ENCODE results near the gene CYP4A22. TPM values are rescaled to one million over a fixed set of nuclear protein-coding genes. Genes with fewer than 3 reads are reported as not detected.

CYP4A22 gene
- total and polyA plus RNA-seq, 9 of the 15 experiments (the other 6 are each of a cell fraction or from before 2014, with no cell fraction given), result 0.07 TPM; not detected in 8

DNA sequence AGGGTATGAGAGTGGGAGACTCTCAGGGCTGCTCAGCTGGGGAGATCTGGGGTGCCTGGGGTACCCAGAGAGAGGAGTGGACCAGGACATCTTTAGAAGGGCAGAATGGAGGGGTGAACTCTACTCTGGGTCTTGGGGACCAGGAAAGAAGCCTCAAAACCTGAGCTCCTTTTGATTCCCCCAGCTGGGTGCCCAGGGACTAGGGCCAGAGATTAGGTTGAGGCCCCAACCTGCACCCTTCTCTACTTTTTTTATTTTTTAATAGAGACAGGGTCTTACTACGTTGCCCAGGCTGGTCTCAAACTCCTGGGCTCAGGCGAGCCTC is 50.6 kb downstream of the CYP4A22 start:
- FAIRE-seq (no peak), ATAC-seq (no peak), DNase-seq (ENCODE audit: extremely low read depth in 1 of 4, low spot score in 3 of 4) (peak in 1 of 4 experiments; percentile 15)
- Histone ChIP-seq H3K36me3 (ENCODE audit: control insufficient read depth, insufficient read depth, low read length) (no peaks in the 10 kb centered on the region), H3K4me1 (replicated peaks in 1 of 2; ENCODE audit: control insufficient read depth in 2 of 2, insufficient read depth in 2 of 2, low read length in 2 of 2) (peaks cover 40 to 72% of the 10 kb centered on the region in 2 experiments), H3K27me3 (ENCODE audit: control insufficient read depth in 2 of 2, insufficient read depth in 2 of 2, low read length in 2 of 2) (no peaks in the 10 kb centered on the region), H3K79me2 (ENCODE audit: control insufficient read depth, insufficient read depth, low read length) (no peaks in the 10 kb centered on the region), H3K9me3 (replicated peaks; ENCODE audit: control insufficient read depth, insufficient read depth, low read depth, low read length) (no peaks in the 10 kb centered on the region), H3K4me3 (no peak overlapping the region), H3K9me1 (ENCODE audit: control insufficient read depth, insufficient read depth, low read length) (no peaks in the 10 kb centered on the region), H4K20me1 (replicated peaks; ENCODE audit: control insufficient read depth, insufficient read depth, low read length) (no peaks in the 10 kb centered on the region), H2AFZ (ENCODE audit: low read depth, low read length) (no peak overlapping the region), H3K27ac (ENCODE audit: extremely low read depth, low read depth, low read length) (no peak overlapping the region), H3K4me2 (ENCODE audit: insufficient read depth, low read length) (no peak overlapping the region), H3K9ac (ENCODE audit: insufficient read depth in 1 of 2, low read depth in 2 of 2, low read length in 2 of 2) (peak overlapping the region in 1 of 2 experiments; percentile 74; a peak in 1 of 4 replicates)
- ChIA-PET POLR2A (interaction anchor here (0.5 to 1.5 kb wide), 5 partner anchors 9 to 1044 kb away, joined by 3 to 6 read pairs (median 3); no protein-coding TSS in a partner anchor), CTCF (ENCODE audit: low intra/inter-chr PET ratio) (no interaction called here)
- intact Hi-C loops (cut with micrococcal nuclease), result no loop called here
- no TSS peak for BruUV-seq (replicated peaks)
- in situ Hi-C loops (cut with MboI), result loop anchor here (10.0 kb wide), 1 partner anchor 517 kb away; no protein-coding TSS in a partner anchor
- 25% methylated on average over 2 of the region's 2 CpGs for WGBS (ENCODE audit: insufficient coverage, low coverage, missing lambda C conversion rate)
- TF ChIP-seq NFE2L1 (tag; IDR thresholded peaks at IDR 0.05; ENCODE audit: borderline replicate concordance, low read depth), result no peak
- TF ChIP-seq HNRNPLL (IDR thresholded peaks at IDR 0.05; ENCODE audit: low read depth, low read length, poor library complexity, severe bottlenecking), result peak; percentile 5

DNA sequence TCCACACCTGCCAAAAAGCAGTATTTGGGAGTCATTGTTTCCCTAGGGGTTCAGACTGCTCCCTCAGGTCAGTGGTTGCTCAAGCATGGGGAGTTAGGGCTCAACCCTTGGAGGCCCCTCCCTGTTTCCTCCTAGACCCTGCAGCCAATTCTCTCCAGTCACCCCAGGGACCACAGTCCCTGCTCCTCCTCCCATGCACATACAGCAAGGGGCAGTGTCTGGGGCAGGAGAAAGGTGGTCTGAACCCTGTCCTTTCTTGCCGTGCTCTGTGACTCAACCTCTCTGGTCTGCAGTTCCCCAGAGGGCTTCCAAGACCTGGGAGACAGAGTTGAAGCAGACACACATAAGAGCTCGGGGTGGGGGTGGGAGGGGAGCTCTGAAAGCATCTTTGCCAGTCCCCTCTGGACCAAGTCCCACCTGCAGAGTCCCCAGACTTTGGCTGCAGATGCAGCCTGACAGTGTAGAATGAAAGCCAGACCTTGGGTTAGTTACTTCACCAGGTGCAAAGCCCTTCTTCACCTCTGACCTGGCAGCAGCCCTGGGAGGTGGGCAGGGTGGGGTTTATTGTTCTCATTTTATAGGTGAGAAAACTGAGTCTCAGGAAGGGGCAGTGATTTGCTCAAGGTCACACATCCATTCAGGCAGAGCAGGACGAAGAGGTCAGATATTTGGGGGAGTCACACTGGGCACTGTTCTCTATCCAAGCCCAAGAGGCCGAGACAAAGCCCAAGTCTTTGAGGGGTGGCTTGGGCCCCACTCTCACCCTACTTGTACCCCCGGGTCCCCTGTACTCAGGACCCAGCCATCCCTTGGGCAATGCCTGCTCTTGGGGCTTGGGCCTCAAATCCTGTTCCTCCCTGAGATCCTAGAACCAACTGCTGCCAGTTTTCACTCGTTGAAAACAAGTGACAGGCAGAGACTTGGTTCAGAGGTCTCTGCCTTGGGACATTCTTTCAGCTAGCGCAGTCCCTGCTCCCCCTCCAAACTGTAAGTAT is 51.8 kb downstream of the CYP4A22 start:
- H3K27me3 ChIP-seq (ENCODE audit: control insufficient read depth in 2 of 2, insufficient read depth in 2 of 2, low read length in 2 of 2), result no peaks in the 10 kb centered on the region
- WGBS (ENCODE audit: insufficient coverage, low coverage, missing lambda C conversion rate), result 60% methylated on average over 7 of the region's 7 CpGs
- peak overlapping the region; percentile 31 to 87; a peak in 2 of 4 replicates for H3K9ac ChIP-seq (ENCODE audit: insufficient read depth in 1 of 2, low read depth in 2 of 2, low read length in 2 of 2)
- ChIA-PET POLR2A (interaction anchor here (0.8 to 1.7 kb wide), 11 partner anchors 8 to 249 kb away, joined by 3 to 15 read pairs (median 5); partner anchors contain the start of gene FOXD2), CTCF (ENCODE audit: low intra/inter-chr PET ratio) (interaction anchor here (0.6 kb wide), 1 partner anchor 234 kb away, joined by 3 read pairs; no protein-coding TSS in a partner anchor)
- H3K36me3 ChIP-seq (ENCODE audit: control insufficient read depth, insufficient read depth, low read length), result no peaks in the 10 kb centered on the region
- H3K9me3 ChIP-seq (replicated peaks; ENCODE audit: control insufficient read depth, insufficient read depth, low read depth, low read length), result no peaks in the 10 kb centered on the region
- DNase-seq (ENCODE audit: extremely low read depth in 1 of 4, low spot score in 3 of 4) (peak in 2 of 4 experiments; percentile 20 to 30), FAIRE-seq (no peak), ATAC-seq (no peak)
- H3K4me2 ChIP-seq (ENCODE audit: insufficient read depth, low read length), result no peak overlapping the region
- peak overlapping the region; percentile 25 for H2AFZ ChIP-seq (ENCODE audit: low read depth, low read length)
- no peaks in the 10 kb centered on the region for H4K20me1 ChIP-seq (replicated peaks; ENCODE audit: control insufficient read depth, insufficient read depth, low read length)
- H3K4me1 ChIP-seq (replicated peaks in 1 of 2; ENCODE audit: control insufficient read depth in 2 of 2, insufficient read depth in 2 of 2, low read length in 2 of 2), result peaks cover 42 to 71% of the 10 kb centered on the region in 2 experiments
- H3K9me1 ChIP-seq (ENCODE audit: control insufficient read depth, insufficient read depth, low read length), result no peaks in the 10 kb centered on the region
- no TSS peak for BruUV-seq (replicated peaks)
- no peaks in the 10 kb centered on the region for H3K79me2 ChIP-seq (ENCODE audit: control insufficient read depth, insufficient read depth, low read length)
- no peak overlapping the region for H3K27ac ChIP-seq (ENCODE audit: extremely low read depth, low read depth, low read length)
- in situ Hi-C loops (cut with MboI) (loop anchor here (10.0 kb wide), 1 partner anchor 516 kb away; no protein-coding TSS in a partner anchor), intact Hi-C loops (cut with micrococcal nuclease) (no loop called here)
- no peak overlapping the region for H3K4me3 ChIP-seq
- TF ChIP-seq GABPB2 (CRISPR knock-in tag; conservative IDR thresholded peaks at IDR 0.05) (no peak), ZBTB17 (CRISPR knock-in tag; IDR thresholded peaks at IDR 0.05) (no peak), CHD2 (IDR thresholded peaks at IDR 0.05; ENCODE audit: low read depth, low read length) (no peak), ZNF12 (CRISPR knock-in tag; IDR thresholded peaks at IDR 0.05) (no peak)
- TF ChIP-seq, protein P1, sequence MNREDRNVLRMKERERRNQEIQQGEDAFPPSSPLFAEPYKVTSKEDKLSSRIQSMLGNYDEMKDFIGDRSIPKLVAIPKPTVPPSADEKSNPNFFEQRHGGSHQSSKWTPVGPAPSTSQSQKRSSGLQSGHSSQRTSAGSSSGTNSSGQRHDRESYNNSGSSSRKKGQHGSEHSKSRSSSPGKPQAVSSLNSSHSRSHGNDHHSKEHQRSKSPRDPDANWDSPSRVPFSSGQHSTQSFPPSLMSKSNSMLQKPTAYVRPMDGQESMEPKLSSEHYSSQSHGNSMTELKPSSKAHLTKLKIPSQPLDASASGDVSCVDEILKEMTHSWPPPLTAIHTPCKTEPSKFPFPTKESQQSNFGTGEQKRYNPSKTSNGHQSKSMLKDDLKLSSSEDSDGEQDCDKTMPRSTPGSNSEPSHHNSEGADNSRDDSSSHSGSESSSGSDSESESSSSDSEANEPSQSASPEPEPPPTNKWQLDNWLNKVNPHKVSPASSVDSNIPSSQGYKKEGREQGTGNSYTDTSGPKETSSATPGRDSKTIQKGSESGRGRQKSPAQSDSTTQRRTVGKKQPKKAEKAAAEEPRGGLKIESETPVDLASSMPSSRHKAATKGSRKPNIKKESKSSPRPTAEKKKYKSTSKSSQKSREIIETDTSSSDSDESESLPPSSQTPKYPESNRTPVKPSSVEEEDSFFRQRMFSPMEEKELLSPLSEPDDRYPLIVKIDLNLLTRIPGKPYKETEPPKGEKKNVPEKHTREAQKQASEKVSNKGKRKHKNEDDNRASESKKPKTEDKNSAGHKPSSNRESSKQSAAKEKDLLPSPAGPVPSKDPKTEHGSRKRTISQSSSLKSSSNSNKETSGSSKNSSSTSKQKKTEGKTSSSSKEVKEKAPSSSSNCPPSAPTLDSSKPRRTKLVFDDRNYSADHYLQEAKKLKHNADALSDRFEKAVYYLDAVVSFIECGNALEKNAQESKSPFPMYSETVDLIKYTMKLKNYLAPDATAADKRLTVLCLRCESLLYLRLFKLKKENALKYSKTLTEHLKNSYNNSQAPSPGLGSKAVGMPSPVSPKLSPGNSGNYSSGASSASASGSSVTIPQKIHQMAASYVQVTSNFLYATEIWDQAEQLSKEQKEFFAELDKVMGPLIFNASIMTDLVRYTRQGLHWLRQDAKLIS (CRISPR knock-in tag; IDR thresholded peaks at IDR 0.05), result no peak

Measured in K562 (cell line).